Eye (tissue), 1 donor: Measurements from ENCODE around the gene GOLGA3.
"Not testable (repeated sequence)": the region's sequence is repeated elsewhere in the genome, so short reads cannot be mapped to it uniquely, and the experiment has no call there.

Experiments
- DNase-seq: peaks from one replicate; pipeline ENCODE4 v3.0.0-alpha.2; 2015

GOLGA3 gene

DNA sequence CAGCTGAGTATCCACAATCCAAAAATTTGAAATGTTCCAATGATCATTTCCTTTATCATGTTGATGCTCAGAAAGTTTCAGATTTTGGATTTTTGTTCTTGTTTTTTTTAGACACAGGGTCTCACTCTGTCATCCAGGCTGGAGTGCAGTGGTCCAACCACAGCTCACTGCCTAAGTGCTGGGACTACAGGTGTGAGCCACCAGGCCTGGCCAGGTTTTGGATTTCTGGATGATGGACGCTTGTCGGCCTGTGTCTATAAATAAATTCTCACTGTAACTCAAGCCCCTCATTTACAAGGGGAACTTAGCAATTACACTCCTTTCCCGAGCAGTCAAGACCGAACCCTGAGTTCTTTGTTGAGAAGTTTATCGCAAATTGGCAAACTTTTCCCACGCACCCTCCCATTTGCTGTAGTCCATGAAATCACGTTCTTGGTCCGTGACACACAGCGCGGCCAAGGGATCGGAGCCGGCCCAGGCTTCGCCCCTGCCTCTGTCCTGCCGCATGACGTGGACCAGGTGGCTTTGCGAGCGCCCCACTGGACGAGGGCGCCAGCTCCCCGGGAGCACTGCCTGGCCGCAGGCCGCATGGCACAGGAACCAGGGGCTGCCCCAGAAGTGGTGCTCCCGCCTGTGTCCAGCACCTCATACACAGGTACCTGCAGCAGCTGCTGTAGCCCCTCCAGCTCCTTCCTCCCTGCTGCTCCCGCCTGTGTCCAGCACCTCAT, 53.0 kb downstream of the GOLGA3 start:
- no peak for DNase-seq

DNA sequence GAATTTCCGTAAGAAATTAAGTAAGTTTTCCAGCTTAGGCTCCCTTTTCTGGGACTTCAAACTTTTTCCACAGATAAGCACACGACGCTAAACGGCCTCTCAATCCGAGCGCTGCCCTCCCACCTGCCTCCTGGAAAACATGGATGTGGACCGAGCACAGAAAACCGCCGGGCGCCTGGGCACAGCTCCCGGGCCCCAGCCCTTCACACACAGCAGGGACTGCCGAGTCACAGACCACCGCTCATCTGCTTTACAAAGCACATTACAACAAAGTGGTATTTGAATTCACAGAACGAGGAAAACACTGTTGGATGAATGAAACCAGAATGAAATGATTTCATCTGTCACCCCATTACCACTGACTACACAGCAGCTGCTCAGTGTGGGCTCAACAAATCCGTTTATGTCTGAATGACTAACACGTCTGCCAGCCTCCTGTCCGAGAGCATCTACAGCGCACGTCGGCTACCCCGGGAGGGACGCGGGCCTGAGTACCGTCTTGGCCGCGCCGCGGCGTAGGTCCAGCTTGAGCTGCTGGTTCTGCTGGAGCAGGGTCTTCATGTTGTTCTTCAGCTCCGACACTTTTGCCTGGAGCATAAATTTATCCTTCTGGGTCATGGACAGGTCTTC, 53.9 kb downstream of the GOLGA3 start:
- no peak for DNase-seq

DNA sequence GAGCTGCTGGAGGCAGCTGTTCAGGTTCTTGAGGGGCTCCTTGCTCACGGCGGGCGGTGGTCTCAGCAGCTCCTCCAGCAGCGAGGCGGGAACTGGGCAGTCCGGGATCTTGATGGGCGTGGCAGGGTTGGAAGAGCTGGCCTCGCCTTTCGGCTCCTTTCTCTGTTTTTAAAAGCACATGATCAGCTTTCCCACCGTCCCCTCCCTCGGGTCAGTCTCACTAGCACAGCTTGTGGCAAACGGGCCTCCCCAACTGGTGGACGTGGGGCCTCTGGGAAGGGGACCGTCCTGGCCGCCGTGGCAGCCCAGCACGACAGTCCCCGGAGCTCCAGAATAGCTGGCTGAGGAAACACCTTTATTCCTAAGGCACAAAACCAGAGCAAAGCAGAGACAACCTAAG, 54.5 kb downstream of the GOLGA3 start:
- DNase-seq, result no peak

DNA sequence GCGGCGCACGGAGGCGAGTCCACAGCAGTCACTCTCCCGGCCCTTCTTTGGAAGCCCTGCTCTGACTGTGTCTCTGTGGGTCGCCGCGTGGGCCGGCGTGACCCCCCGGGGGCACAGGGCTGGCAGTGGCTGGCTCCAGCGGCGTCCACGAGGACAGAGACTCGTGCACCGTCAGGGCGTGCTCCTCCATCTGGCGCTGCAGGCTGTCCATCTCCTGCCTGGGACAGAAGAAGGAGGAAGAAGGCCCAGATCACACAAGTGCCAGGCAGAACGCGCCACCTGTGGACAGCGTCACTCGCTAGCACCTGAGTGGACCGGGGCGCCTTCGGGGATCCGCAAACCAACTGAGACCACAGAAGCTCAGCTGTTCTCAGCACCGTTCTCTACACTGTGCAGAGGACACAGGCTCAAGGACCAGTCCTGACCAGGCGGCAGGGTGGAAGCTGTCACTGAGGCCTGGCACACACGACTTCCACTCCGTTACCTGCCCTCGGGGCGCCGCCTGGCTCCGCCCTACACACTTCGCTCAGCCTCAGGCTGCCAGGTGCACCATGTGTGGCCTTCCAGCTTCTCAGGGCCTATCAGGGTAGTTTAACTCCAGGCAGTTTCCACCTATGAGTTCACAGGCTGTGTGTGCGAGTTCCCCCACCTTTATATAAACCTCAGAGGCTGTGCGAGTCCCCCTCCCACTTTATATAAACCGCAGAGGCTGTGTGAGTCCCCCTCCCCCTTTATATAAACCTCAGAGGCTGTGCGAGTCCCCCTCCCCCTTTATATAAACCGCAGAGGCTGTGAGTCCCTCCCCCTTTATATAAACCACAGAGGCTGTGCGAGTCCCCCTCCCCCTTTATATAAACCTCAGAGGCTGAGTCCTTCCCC, 55.4 kb downstream of the GOLGA3 start:
- DNase-seq, result no peak

DNA sequence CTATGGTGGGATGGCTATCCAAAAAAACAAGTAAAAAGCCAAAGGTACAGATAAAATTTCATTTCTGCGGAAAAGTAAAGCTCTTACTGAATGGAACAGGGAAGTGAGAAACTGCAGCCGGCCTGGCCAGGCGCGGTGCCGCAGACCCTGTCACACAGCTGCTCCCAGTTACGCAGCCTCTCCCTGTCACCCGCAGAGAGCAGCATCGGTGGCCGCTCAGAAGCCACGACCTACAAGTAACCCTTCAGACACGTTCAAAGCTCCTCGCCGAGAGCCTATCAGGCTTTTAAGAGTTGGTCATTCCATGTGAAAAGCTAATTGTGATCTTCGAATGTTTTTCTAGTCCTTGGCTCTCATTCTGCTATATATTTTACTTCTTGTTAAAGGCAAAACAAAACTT, 56.1 kb downstream of the GOLGA3 start:
- DNase-seq, result no peak

DNA sequence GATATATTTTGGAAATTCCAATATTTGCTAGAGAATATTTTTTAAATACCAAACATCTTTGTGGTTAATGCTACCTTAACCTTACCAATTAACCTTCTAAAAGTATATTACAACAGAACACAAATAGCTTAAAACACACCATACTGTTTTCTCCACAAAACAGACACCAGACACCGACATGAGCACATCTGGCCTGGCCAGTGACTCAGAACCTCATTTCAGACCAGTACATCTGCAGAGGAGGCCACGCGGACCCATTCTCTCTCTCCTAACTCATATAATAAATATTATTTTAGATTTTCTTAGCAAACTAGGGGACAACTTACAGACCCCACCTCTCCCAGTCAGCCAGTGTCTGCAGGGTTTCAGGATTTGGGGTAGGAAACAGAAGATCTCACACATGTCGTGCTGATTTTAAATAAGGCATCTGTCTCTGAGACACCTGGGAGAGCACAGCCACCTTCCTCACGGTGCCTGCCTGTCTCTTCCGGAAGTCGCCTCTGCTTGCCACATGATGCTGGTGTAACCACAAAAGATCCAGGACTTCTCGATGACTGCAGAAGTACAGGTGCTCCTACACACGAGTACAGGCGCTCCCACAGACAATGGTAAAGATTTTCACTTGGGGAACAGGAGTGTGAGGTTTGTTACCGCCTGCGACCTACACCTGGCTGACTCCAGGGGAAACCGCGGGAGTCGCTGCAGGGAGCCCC, 57.4 kb downstream of the GOLGA3 start:
- no peak for DNase-seq

DNA sequence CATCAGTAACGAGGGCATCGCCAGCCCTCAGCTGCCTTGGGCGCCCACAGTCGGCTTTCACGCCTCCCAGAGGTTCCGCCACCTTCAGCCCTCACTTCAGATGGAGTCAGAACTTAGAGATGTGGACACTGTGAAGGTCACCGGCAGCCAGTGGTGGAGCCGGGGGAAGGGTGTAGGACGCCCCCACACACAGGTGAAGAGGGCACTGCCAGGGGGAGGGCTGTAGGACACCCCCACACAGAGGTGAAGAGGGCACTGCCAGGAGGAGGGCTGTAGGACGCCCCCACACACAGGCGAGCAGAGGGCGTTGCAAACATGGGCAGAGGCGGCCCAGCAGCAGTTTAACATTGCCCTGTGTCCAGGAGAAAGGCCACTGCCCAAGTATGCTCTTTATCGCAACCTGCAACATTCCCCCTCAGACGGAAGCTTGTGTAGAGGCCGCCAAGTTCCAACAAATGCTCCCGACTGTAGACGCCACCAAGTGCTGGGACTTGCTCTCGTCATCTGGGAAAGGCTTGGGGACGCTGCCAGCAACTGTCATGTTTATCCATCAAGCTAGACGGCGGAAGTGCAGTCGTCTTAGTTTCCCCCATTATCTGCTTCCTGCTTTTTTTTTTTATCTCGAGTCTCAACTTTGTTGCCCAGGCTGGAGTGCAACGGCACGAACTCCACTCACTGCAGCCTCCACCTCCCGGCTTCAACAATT, 62.1 kb downstream of the GOLGA3 start:
- no peak for DNase-seq

DNA sequence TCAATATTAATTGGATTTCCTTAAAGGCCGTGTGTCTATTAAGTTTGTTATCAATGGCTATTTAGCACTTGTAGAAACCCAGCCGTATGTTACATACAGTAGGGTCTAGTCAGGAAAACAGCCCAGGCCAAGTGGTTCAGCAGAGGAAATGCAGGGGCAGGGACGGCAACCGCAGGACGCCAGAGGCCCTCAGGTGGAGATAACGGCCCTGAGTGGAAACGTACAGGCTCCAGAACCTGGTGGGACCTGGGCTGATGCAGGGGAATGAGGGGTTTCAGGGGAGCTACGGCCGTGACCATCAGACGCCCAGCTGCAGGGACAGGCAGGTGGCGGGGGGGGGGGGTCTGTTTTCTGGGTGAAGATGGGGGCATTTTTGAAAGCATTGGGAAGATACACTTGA, 63.3 kb downstream of the GOLGA3 start:
- DNase-seq, result no peak

DNA sequence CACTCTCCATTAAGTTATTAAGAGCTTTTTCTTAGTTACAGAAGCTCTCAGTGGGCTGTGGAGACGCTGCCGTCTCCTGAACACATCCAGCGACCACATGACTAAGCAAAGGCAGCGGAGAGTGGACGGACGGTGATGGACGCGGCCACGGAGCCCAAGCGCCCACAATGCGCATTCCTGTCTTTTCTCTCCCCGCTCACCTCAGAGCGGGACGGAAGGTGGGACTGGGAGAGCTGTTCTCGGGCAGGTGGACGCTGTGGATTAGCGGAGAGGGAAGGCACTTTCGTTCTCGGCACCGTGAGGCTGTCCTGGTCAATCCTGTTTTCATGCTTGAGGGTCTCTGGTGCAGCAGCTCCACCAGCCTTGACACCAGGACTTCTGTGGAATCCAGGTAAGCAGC, 64.4 kb downstream of the GOLGA3 start:
- DNase-seq, result no peak

DNA sequence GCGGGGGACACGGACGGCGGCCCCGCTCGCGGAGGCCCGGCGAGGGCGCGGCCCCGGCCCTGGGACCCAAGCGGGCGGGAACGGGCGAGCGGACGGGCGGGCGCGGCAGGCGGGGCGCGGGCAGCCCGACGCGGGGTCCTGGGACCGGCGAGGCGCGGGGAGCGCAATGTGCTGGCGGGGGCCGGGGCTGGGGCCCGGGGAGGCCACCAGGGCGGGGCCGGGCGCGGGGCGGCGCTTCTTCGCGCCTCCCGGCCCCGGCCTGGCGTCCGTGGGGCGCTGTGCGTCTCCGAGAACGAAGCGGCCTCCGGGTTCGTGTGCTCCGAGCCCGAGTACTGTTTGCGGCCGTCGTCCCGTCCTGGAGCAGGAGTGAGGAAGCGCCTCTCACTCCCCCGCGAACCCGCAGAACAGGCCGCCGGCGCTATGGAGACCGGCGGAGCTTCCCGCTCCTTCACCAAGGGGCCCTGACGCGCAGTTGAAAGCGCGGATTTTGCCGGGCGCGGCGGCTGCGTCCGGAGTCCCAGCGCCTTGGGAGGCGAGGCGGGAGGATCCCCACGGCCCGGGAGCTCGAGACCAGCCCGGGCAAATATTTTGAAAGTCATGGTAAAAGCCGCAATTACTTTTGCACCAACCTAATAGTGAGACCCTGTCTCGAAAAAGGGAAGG, 66.6 kb downstream of the GOLGA3 start:
- DNase-seq, result peak; percentile 94

DNA sequence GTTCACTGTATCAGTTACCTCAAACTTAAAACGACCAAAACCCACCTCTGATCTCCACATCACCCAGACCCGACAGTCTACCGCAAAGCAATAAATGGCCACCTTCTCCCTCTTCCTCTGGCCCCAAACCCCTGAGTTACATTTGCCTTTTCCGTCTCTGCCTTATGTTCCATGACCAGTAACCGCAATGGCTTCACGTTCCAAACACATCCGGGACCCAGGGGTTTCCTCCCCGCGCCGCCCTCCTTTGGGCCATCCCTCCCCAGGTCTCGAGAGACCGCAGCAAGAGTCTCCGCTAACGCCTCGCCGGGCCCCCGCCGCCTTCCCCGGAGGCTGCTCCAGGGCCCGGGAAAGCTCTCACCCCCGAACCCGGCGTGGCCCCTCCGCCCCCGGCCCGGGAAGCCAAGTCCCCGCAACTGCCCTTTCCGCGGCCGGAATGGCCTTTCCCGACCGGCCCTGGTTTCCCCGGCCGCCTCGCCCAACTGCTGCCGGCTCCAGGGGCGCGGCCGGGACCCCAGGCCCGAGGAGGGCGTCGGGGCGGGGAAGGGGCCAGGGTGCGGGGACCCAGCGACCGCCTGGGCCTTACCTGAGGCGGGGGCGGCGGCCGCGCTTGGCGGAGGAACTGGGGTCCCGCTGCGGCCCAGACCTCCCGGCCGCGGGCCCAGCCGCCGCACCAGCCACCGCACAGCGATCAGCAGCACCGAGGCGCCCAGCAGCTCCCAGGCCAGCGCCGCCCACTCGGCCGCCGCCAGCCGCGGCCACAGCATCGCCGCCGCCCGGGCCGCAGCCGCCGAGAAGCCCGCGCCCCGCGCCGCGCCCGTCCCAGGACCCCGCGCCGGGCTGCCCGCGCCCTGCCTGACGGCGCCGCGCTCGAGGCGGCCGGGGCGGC, 67.4 kb downstream of the GOLGA3 start, which contains the start of gene ANKLE2:
Gene ANKLE2, minus strand, starts transcription at position 801 of the 889 bp plus-strand sequence. Its CDS starts 34 bp downstream, at position 767.
- DNase-seq, result peak; percentile 52

DNA sequence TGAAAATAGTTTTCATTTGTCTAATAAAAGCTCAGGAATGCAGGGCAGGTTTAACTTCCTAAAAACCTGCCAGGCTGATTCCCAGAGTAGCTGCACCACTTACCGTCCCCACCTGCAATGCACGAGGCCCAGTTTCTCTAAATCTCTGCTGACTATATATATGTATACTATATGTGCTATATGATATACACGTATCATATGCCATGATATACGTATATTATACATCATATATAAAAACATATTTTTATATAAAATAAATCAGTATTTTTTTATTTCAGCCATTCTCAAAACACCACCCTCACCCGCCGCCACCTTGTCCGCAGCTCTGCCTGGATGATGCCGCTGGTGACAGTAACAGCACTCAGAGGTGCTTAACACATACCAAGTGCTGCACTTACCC, 69.3 kb downstream of the GOLGA3 start:
- peak; percentile 66 for DNase-seq

DNA sequence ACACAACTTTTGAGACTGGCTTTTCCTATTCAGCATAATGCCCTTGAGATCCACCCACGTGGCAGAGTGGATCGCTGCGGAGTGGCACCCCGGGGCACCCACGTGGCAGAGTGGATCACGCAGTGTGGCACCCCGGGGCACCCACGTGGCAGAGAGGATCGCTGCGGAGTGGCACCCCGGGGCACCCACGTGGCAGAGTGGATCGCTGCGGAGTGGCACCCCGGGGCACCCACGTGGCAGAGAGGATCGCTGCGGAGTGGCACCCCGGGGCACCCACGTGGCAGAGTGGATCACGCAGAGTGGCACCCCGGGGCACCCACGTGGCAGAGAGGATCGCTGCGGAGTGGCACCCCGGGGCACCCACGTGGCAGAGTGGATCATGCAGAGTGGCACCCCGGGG, 69.8 kb downstream of the GOLGA3 start:
- not testable (repeated sequence) for DNase-seq

DNA sequence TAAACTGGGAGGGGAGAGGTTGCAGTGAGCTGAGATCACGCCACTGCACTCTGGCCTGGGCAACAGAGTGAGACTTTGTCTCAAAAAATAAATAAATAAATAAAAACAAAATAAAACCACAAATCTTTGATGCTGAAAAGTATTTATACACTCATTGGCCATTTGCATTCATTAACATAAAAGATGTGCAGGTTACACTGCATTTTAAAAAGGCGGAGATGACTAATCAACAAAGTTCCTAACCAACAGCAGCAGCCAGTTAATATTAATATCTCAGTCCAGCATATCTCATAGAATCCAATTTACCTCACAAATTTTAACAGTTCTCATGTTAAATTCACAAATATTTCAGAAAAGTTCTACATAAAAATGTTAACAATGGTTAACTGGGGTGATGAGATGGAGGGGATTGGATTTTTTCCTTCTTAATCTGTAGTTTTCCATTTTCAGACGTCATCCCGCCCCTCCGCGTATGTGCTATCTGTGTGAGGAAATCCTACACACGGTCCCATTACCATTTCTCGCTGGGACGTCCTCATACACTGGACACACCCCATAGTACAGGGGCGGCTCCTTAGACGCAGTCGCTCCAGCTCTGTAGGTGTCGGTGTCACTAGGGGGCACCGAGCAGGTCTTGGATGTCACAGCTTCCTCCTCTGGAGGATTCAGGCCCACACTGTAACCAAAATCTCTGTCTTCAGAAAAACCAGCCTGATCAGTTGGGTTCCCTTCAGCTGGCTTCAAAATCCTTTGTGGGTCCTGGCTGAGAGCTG, 74.3 kb downstream of the GOLGA3 start:
- no peak for DNase-seq

DNA sequence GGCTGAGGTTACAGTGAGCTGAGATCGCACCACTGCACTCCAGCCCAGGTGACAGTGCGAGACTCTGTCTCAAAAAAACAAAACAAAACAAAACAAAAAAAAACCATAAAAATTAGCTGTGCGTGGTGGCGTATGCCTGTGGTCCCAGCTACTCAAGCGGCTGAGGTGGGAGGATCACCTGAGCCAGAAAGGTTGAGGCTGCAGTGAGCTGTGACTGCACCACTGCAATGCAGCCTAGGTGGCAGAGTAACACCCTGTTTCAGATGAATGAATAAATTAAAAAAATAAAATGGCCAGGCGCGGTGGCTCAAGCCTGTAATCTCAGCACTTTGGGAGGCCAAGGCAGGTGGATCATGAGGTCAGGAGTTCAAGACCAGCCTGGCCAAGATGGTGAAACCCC, 75.0 kb downstream of the GOLGA3 start:
- DNase-seq, result not testable (repeated sequence)

DNA sequence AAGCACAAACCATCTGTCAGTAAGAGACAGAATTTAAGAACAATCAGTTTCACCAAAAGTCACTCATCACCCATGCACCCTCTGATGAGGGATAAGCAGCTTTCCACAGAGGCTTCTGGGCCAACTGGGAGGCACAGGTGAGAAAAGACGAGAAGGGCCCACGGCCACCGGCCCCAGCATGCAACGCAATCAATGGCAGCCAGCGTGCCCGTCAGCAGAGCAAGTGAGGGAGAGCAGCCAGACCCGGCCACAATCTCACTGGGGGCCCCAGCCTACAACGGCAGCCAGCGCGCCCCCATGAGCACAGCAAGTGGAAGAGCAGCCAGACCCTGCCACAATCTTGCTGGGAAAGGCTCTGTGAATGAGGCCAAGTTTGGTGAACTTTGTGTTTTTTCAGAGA, 80.3 kb downstream of the GOLGA3 start:
- DNase-seq, result no peak

DNA sequence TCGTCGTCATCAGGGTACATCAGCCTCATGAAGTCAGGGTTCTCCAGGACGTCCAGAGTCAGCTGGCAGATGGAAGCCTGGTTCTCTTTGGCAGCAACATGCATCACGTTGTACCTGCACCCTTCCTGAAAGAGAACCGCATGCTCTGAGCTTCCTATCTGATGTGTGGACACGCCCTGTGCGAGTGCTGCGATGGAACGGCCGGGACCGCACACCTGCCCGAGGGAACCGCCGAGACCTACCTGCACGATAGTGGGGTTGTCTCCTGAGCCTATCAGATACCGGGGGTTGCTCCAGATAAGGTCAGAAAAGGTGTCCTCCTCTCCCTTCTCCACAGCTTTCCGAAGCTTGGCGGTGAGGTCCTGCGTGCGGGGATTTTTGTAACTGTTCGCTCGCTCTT, 80.8 kb downstream of the GOLGA3 start:
- no peak for DNase-seq

DNA sequence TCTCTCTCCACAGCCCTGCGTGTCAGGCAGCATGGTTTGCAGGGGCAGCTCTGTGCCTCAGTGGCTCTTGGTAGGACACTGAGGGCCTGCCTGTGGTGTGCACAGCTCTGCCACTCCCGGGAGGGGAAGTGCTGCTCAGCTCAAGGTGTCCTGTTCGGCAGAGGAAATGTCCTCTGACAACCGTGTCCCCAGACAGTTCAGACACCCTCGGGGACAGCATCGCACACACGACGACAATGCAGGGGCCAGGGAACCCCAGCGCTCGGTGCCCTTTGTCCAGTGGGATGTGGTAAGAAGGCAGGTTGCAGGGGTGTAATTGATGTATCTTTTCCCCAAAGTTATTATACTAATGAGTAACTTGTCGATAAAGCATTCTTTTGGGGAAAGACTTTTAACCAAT, 81.3 kb downstream of the GOLGA3 start:
- no peak for DNase-seq

DNA sequence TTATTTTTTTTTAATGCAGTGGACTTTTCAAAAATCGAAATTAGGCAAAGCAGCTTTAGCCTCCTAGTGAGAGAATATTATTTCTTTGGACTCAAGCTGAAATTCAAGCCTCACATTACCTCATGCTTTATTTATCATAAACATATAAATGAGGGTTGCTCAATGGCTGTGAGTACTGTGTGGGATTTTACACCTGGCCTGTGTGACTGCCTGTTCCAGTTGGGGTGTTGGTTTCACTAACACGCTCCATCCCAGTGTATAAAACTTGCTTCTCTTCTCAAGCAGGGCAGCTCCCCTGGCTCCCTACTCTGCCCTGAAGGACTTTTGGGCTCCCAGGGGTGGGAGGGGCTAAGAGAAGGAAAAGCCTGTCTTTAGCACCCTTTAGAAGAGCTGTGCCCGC, 82.1 kb downstream of the GOLGA3 start:
- no peak for DNase-seq

DNA sequence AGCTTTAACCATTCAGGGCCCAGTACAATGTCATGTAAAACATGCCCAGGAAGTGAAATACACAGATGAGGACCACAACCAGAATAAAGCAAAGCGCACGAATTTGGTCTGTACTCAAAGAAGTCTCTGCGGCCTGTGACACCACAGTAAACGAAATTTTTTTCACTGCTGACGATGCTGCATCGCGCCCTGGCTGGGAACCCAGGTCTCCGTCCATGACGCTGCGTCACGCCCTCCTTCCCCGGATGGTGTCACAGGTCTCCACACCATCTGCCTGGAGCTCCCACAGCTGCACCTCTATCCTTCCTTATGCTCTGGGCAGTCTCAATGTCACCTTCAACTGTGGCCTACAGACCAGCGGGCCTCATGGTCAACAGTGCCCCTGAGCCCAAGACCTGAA, 84.8 kb downstream of the GOLGA3 start:
- DNase-seq, result no peak
